Spinal cord (tissue), 10 donors: Measurements from ENCODE around the gene RBM48. TPM values are rescaled to one million over a fixed set of nuclear protein-coding genes. Genes with fewer than 3 reads are reported as not detected.

Source experiments
- DNase-seq, 6 donors: peaks; one replicate each; pipeline versions ENCODE4 v3.0.0 to v3.0.0-alpha.2; 2013 to 2015; ENCODE audit warnings: low spot score in 6 of 6, low read depth in 4 of 6
- H3K27ac ChIP-seq: one replicate; pipeline ENCODE4 v1.5.1; 2013; ENCODE audit warnings: low read depth, low read length, control low read depth
- H3K27me3 ChIP-seq: one replicate; pipeline ENCODE4 v1.6.1; 2013; ENCODE audit warnings: low read length; ENCODE audit not compliant: control insufficient read depth, insufficient read depth
- H3K36me3 ChIP-seq: one replicate; pipeline ENCODE4 v1.6.1; 2013; ENCODE audit warnings: low read length; ENCODE audit not compliant: control insufficient read depth, insufficient read depth
- H3K4me1 ChIP-seq: one replicate; pipeline ENCODE4 v1.6.1; 2013; ENCODE audit warnings: low read length; ENCODE audit not compliant: control insufficient read depth, insufficient read depth
- H3K4me3 ChIP-seq: one replicate; pipeline ENCODE4 v1.5.1; 2013; ENCODE audit warnings: low read depth, low read length, control low read depth
- H3K9me3 ChIP-seq: one replicate; pipeline ENCODE4 v1.6.1; 2013; ENCODE audit warnings: low read length; ENCODE audit not compliant: control insufficient read depth, insufficient read depth
- WGBS: methylation state at CpG from one replicate; pipeline ENCODE4 v1.1.5; 2013; ENCODE audit warnings: missing lambda C conversion rate; ENCODE audit not compliant: insufficient coverage; 5-methylcytosine and 5-hydroxymethylcytosine counted together
- polyA plus RNA-seq, 2 donors: library from polyadenylated mRNA; unstranded; fragments of 120-200 nt; gene quantifications; one replicate each; pipeline ENCODE4 v1.2.1, GENCODE V29; 2013; ENCODE audit not compliant: insufficient read length in 2 of 2
- total RNA-seq, 2 donors: library from RNA; depleted of rRNA in 1 of 2; stranded (reverse); fragments of 120-200 nt in 1 of 2; fragments of >200 nt in 1 of 2; gene quantifications; one replicate each; pipeline versions ENCODE4 v1.2.3 to v1.2.4, GENCODE V29; 2013 to 2014
- donor health status: healthy.

The RBM48 gene
- total and polyA plus RNA-seq, 4 donors = 15.9 to 20.6 (median 18.1) TPM

DNA sequence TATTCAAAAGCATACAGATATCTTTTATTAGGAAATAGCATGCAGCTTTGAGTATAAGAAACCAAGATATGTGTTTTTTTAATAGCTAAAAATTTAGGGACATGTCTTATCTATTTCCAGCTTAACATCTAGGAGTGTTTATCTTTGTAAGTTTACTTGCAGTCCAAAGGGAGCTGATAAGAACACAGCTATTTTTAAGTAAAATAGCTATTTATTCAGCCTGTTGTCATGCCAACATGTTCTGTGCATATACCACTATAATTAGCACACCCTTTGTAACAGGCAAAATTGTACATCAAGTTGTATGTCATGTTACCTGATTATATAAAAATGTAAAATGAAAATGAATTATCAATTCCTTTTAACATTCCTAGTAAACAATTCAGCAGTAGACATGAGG is 32.0 kb downstream of the RBM48 start:
- Histone ChIP-seq H3K27ac (no peak overlapping the region), H3K36me3 (peaks cover 11% of the 10 kb centered on the region), H3K4me3 (no peak overlapping the region), H3K4me1 (no peaks in the 10 kb centered on the region), H3K27me3 (no peaks in the 10 kb centered on the region), H3K9me3 (no peaks in the 10 kb centered on the region)
- DNase-seq = no peak

DNA sequence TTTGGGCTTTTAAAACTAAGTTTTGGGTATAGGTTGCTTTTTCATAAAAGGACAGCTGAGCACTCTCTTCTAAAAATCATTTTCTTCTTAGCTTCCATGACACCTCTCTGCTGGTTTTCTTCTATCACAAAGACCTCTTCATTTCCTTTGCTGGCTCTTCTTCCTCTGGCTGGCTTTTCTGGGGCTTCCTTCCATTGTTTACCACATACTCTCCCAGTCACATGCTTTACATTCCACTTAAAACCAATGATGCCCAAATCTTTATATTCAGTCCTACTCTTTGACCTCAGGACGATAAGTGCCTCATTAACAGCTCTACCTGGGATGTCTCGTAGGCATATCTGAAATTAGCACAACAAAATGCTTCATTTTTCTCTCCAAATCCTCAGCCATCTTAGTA is 34.8 kb downstream of the RBM48 start:
- WGBS = 90% methylated on average over 2 of the region's 2 CpGs
- Histone ChIP-seq H3K36me3 (peaks cover 30% of the 10 kb centered on the region), H3K9me3 (no peaks in the 10 kb centered on the region), H3K27me3 (no peaks in the 10 kb centered on the region), H3K27ac (no peak overlapping the region), H3K4me3 (no peak overlapping the region), H3K4me1 (no peaks in the 10 kb centered on the region)
- no peak for DNase-seq

GRCh38 chr7:92567460-92567859 is 38.9 kb downstream of the RBM48 start:
- Histone ChIP-seq H3K36me3 (peaks cover 33% of the 10 kb centered on the region), H3K27me3 (no peaks in the 10 kb centered on the region), H3K27ac (no peak overlapping the region), H3K4me1 (no peaks in the 10 kb centered on the region), H3K9me3 (no peaks in the 10 kb centered on the region), H3K4me3 (no peak overlapping the region)
- 100% methylated on average over 3 of the region's 6 CpGs for WGBS
- no peak for DNase-seq

DNA sequence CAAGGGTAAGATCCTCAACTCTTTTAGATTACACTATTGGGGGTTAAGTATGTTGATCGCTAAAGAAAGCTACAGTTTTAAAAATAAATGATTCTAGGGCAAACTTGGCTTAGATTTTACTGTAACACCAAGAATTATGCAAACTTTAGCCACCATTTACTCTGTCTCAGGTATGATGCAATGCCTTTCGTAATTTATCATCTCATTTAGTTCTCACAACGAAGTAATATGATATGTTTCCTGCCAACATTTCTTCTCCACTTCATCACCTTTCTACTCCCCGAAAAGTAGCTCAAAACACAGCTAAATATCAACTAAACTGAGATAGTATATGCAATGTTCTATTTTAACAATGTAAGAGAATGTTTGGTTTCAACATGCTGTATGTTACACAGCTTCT is 40.5 kb downstream of the RBM48 start:
- H3K36me3 ChIP-seq = peaks cover 37% of the 10 kb centered on the region
- WGBS = 100% methylated on average over 1 of the region's 4 CpGs

DNA sequence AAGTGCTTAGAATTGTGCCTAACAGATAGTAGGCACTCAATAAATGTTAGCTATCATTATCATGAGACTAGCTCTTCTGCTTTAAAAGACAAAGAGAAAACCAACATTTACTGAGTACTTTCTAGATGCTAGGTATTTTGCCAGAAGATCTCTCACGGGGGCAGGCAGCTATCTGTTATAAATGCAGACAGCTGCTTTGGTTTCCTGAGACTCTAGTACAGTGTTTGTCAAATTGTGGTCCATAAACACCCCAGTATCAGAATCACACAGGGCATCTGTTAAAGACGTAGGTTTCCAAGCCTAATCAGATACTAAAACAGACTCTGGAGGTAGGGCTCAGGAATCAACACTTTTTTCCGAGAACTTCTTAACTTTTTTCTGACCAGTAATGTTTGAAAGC is 47.7 kb downstream of the RBM48 start:
- no peaks in the 10 kb centered on the region for H3K9me3 ChIP-seq
- H3K36me3 ChIP-seq = peaks cover 22% of the 10 kb centered on the region
- no peaks in the 10 kb centered on the region for H3K4me1 ChIP-seq
- H3K27me3 ChIP-seq = no peaks in the 10 kb centered on the region
- no peak overlapping the region for H3K4me3 ChIP-seq
- 83% methylated on average over 1 of the region's 3 CpGs for whole genome bisulfite sequencing
- no peak for DNase-seq
- H3K27ac ChIP-seq = no peak overlapping the region

More for the DNA sequence above, 40.5 kb downstream of the RBM48 start:
- Histone ChIP-seq H3K27ac (no peak overlapping the region), H3K4me1 (no peaks in the 10 kb centered on the region), H3K9me3 (no peaks in the 10 kb centered on the region), H3K27me3 (no peaks in the 10 kb centered on the region), H3K4me3 (no peak overlapping the region)
- DNase-seq = no peak

- no CpG with 5 or more reads among the region's 1 CpG for WGBS
Measured at GRCh38 chr7:92582948-92583347, 54.4 kb downstream of the RBM48 start.

GRCh38 chr7:92584953-92585352 is 56.4 kb downstream of the RBM48 start:
- peaks cover 2% of the 10 kb centered on the region for H3K36me3 ChIP-seq
- H3K27ac ChIP-seq = no peak overlapping the region
- no peak for DNase-seq
- H3K4me3 ChIP-seq = no peak overlapping the region
- H3K27me3 ChIP-seq = no peaks in the 10 kb centered on the region
- H3K9me3 ChIP-seq = no peaks in the 10 kb centered on the region
- peaks cover 5% of the 10 kb centered on the region for H3K4me1 ChIP-seq

More at GRCh38 chr7:92582948-92583347, 54.4 kb downstream of the RBM48 start:
- Histone ChIP-seq H3K4me1 (no peaks in the 10 kb centered on the region), H3K9me3 (no peaks in the 10 kb centered on the region), H3K27me3 (no peaks in the 10 kb centered on the region), H3K4me3 (no peak overlapping the region), H3K27ac (no peak overlapping the region), H3K36me3 (peaks cover 6% of the 10 kb centered on the region)
- no peak for DNase-seq

DNA sequence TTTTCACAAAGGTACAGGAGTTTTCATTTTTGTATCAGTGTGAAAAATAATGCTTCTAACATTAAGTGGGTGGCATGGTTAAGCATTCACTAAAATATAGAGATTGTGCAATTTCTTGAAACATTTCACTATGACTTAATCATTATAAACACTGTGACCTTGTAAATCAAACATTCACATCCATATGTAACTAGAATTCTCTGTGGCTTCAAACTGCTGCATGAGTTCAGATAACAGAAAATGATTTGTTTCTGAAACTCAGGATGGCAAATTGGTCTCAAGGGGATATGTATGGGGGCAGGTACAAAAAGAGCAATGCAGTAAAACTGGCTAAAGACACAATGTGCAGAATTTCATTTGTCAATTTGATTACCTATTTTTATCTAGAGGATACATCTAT is 57.8 kb downstream of the RBM48 start:
- Histone ChIP-seq H3K27ac (no peak overlapping the region), H3K36me3 (no peaks in the 10 kb centered on the region), H3K27me3 (no peaks in the 10 kb centered on the region), H3K9me3 (no peaks in the 10 kb centered on the region), H3K4me1 (peaks cover 12% of the 10 kb centered on the region), H3K4me3 (no peak overlapping the region)
- no peak for DNase-seq

DNA sequence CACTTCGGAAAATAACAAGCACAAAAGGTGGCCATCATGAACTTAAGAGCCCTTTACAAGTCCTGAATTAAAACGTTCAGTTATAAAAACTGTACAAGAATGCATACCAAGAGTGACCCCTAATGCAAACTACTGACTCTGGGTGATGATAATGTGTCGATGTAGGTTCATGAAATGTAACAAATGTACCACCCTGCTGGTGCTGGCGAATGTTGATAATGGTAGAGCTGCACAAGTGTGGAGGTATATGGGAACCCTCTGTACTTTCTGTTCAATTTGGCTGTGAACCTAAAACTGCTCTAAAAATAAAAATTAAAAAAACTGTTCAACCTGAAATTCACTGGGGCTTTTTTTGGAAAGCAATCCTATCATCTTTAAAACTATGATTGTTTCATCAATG is 58.2 kb downstream of the RBM48 start:
- no peak overlapping the region for H3K27ac ChIP-seq
- no peaks in the 10 kb centered on the region for H3K36me3 ChIP-seq
- no peaks in the 10 kb centered on the region for H3K27me3 ChIP-seq
- no peaks in the 10 kb centered on the region for H3K9me3 ChIP-seq
- peaks cover 12% of the 10 kb centered on the region for H3K4me1 ChIP-seq
- H3K4me3 ChIP-seq = no peak overlapping the region
- no CpG with 5 or more reads among the region's 4 CpGs for WGBS
- no peak for DNase-seq
